H1 (cell line): ENCODE measurements around the gene OR2AG2. TPM values are rescaled to one million over a fixed set of nuclear protein-coding genes. Genes with fewer than 3 reads are reported as not detected.

Source experiments
- JUND ChIP-seq: IDR thresholded peaks from 2 replicates; pipeline ENCODE4 v1.6.1; 2011; ENCODE audit warnings: mild to moderate bottlenecking, improper control_type of control experiment, low read length
- NRF1 ChIP-seq: IDR thresholded peaks from 2 replicates; pipeline ENCODE4 v1.6.1; 2011; ENCODE audit warnings: mild to moderate bottlenecking, low read depth, low read length, improper control_type of control experiment
- POLR2AphosphoS5 ChIP-seq: IDR thresholded peaks from 2 replicates; pipeline ENCODE4 v1.6.1; 2011; ENCODE audit warnings: low read depth, low read length
- RBBP5 ChIP-seq: IDR thresholded peaks from 2 replicates; pipeline ENCODE4 v1.7.1; 2012; ENCODE audit warnings: low read depth, mild to moderate bottlenecking, inconsistent platforms, low read length, moderate library complexity, borderline replicate concordance
- SP1 ChIP-seq: IDR thresholded peaks from 2 replicates; pipeline ENCODE4 v1.6.1; 2011; ENCODE audit warnings: low read depth, low read length
- YY1 ChIP-seq: IDR thresholded peaks from 2 replicates; pipeline ENCODE4 v1.6.1; 2011; ENCODE audit warnings: low read depth, mild to moderate bottlenecking, low read length
- polyA plus RNA-seq, 7 experiments: library from polyadenylated mRNA; depleted of rRNA in 3 of 7; stranded (reverse) in 5 of 7; unstranded in 2 of 7; fragments of >200 nt in 5 of 7; fragments of 200-250 nt in 2 of 7; gene quantifications; 1 replicate in 5 of 7; 2 replicates in 1 of 7; 4 replicates in 1 of 7; pipeline versions ENCODE4 v1.2.1 to v1.2.3, GENCODE V29; 2011 to 2013; ENCODE audit warnings: missing spikeins in 2 of 7, mixed read lengths in 2 of 7
- total RNA-seq: library from RNA; stranded (reverse); fragmentation: NEBNext Ultra II Directional; extraction: Animal tissue kit (Norgen Biotek cat#: 25700); gene quantifications from 2 replicates; pipeline ENCODE4 v1.2.1, GENCODE V29; 2021
- TF ChIP-seq, protein P1 (sequence below): IDR thresholded peaks from 2 replicates; pipeline ENCODE4 v1.6.1; 2011; ENCODE audit warnings: low read length, improper control_type of control experiment

The OR2AG2 gene
- total and polyA plus RNA-seq, 2 of the 8 experiments (the other 6 are each of a cell fraction or from before 2014, with no cell fraction given), result 0.22 to 0.74 TPM

DNA sequence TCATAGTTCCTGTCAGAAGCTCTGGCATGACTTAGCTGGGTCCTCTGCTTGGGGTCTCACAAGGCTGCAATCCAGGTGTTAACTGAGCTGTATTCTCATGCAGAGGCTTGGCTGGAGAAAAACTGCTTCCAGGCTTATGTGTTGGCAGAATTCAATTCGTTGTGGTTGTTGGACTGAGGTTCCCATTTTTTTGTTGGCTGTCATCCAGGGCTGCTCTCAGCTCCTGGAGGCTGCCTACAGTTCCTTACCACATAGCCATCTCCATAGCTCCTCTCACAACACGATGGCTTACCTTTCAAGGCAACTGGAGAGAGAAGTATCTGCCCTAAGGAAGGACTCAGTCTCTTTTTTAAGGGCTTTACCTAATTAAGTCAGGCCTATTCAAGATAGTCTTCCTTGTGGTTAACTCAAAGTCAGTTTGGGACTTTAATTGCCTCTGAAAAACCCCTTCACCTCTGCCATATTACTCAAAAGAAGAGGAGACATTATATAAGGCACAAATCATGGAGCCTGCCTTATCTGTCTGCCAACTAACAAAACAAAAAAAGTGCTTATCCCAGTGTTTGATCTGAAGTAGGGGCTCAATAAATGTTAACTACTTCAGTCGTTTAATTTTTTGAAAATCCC lies 35.2 kb downstream of the OR2AG2 start (continued):
- TF ChIP-seq POLR2AphosphoS5 (no peak), SP1 (no peak), JUND (no peak), NRF1 (no peak), YY1 (no peak), RBBP5 (no peak)
- TF ChIP-seq, protein P1, sequence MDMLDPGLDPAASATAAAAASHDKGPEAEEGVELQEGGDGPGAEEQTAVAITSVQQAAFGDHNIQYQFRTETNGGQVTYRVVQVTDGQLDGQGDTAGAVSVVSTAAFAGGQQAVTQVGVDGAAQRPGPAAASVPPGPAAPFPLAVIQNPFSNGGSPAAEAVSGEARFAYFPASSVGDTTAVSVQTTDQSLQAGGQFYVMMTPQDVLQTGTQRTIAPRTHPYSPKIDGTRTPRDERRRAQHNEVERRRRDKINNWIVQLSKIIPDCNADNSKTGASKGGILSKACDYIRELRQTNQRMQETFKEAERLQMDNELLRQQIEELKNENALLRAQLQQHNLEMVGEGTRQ, result no peak
